ENCODE results near the gene CAMK2G.

Gene CAMK2G

DNA sequence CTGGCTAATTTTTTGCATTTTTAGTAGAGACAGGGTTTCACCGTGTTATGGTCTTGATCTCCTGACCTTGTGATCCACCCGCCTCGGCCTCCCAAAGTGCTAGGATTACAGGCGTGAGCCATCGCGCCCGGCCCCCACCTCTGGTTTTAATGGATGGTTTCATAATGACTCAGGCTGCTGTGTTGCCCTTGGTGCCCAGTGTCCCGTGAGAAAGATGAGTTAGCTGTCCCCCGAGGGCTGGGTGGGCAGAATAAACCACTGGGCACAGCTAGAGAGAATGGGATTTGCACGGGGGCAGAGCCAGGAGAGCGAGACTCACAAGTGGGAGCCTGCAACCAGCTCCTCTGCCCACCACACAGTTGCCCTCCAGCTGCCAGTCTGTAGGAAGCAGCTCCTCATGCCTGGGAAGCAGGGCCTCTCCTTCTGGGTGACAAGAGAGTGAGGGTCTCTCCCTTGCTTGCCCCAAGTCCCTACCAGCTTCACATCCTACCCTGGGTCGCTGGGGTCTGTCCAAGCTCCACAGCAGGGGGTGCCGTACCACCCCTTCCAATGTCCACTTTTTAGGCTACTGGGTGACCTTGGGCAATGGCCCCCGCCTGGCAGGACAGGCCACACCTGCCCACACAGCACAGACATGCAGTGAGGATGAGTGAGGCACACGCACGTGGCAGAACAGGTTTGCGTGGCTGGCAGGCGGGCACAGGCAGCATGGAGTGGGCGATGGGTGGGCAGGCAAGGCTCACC, 46.8 kb downstream of the CAMK2G start:
- H3K4me3 ChIP-seq (ENCODE audit: low read length): no peak overlapping the region
- TF ChIP-seq, protein P1, sequence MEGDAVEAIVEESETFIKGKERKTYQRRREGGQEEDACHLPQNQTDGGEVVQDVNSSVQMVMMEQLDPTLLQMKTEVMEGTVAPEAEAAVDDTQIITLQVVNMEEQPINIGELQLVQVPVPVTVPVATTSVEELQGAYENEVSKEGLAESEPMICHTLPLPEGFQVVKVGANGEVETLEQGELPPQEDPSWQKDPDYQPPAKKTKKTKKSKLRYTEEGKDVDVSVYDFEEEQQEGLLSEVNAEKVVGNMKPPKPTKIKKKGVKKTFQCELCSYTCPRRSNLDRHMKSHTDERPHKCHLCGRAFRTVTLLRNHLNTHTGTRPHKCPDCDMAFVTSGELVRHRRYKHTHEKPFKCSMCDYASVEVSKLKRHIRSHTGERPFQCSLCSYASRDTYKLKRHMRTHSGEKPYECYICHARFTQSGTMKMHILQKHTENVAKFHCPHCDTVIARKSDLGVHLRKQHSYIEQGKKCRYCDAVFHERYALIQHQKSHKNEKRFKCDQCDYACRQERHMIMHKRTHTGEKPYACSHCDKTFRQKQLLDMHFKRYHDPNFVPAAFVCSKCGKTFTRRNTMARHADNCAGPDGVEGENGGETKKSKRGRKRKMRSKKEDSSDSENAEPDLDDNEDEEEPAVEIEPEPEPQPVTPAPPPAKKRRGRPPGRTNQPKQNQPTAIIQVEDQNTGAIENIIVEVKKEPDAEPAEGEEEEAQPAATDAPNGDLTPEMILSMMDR (IDR thresholded peaks at IDR 0.05; ENCODE audit: insufficient read depth, low read depth, low read length, missing control alignments): no peak
- peak; percentile 90 for DNase-seq (ENCODE audit: low read depth)

DNA sequence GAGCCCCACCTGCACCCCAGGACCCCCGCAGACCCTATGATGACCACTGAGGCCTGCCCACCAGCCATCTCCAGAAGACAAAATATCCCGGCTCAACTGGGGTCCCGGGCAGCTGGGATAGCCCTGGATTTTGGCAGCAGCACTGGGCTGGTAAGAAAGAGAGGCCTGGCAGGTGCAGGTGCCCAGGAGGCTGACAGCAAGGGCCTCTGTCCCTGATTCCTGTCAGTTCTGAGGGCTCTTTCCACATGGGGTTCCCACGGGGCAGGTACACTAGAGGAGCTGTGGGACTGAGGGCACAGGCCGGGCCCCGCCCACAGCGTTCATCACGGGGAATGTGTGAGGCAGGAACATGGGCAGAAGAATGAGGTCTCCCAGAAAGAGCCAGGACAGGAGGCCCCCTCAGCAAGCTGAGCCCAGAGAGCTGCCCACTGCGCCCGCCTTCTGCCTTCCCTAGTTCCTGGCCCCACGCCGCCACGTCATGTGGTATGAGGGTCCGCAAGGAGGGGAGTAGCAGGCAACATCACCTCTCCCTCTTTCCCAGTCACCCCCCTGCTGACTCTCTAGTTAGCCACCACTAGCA, 50.1 kb downstream of the CAMK2G start:
- H3K4me3 ChIP-seq (ENCODE audit: low read length): no peak overlapping the region
- TF ChIP-seq, protein P1 (IDR thresholded peaks at IDR 0.05; ENCODE audit: insufficient read depth, low read depth, low read length, missing control alignments): no peak
- DNase-seq (ENCODE audit: low read depth): no peak

DNA sequence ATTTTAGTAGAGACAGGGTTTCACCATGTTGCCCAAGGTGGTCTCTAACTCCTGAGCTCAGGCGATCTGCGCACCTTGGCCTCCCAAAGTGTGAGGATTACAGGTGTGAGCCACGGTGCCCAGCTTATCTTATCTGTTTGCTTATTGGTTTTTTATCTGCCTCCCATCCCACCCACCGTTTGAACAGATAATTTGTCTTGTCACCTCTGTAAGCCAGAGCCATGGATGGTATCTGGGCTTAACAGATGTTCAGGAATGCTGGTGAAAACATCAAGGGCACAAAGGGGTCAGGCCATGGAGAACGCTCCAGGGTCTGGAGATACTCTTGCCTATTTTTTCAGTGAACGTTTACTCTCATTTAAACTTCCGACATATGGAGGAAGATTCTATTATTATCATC, 51.0 kb downstream of the CAMK2G start:
- no peak overlapping the region for H3K4me3 ChIP-seq (ENCODE audit: low read length)
- TF ChIP-seq, protein P1 (IDR thresholded peaks at IDR 0.05; ENCODE audit: insufficient read depth, low read depth, low read length, missing control alignments): no peak
- DNase-seq (ENCODE audit: low read depth): no peak

DNA sequence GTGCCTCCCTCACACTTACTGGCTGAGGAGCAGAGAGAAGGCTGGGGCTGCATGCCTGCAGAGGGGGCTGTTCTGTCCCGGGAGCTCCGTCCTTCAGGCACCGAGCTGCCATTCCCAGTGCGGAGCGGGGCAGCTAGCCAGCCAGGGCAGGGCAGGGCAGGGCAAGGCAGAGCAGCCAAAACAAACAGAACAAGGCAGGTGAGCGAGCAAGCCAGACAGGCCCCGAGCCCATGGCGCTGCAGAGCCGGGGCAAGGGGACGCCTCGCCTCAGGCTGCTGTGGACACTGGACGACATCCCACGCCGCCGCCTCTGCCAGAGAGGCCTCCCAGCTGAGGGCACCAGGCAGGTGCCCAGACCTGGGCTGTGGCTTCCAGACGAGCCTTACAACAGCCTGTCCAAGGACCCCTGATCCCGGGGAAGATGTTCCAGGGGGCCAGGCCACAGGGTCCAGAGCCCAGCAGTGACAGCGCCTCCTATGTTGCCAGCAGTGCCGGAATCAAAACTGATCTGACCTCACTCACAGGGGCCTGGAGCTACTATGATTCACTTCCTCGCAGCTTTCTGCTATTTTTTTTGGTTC, 54.8 kb downstream of the CAMK2G start:
- peak; percentile 43 for DNase-seq (ENCODE audit: low read depth)
- TF ChIP-seq, protein P1 (IDR thresholded peaks at IDR 0.05; ENCODE audit: insufficient read depth, low read depth, low read length, missing control alignments): peak; percentile 5
- no peak overlapping the region for H3K4me3 ChIP-seq (ENCODE audit: low read length)

DNA sequence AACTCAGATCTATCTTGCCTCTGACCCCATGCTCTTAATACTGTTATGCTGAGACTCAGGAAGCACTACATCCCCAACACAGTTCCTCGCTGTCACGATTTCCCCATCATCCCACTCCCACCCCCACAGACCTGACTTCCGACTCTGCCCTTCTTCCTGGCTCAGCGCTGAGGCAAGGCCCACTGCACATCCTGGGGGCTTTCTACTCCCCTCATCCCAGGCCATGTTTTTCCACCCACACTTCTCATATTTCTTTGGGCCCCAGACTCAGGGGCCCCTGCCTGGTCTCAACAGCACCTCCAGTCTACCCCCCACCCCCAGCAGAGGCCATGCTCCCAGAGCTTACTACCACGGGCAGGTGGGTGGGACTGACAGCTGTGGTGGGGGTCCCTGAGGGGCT, 55.3 kb downstream of the CAMK2G start:
- TF ChIP-seq, protein P1 (IDR thresholded peaks at IDR 0.05; ENCODE audit: insufficient read depth, low read depth, low read length, missing control alignments): no peak
- no peak for DNase-seq (ENCODE audit: low read depth)
- H3K4me3 ChIP-seq (ENCODE audit: low read length): no peak overlapping the region

DNA sequence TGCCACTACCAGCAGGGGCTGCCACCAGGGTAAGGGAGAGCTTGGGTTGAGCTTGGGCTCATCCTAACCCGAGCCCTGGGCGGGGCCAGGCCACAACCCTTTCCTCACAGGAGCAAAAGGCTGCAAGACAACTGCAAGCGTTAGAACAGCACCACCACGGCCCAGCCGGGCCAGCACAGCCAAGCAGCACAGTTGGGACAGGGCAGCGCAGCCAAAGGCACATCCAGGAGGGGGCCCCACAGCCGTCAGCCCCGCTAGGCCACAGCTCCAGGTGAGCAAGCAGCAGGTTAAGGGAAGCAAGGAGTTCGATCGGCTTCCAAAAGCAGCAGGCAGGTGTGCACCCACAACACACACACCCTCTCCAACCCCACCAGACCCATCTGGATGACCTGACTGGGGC, 56.0 kb downstream of the CAMK2G start:
- no peak for DNase-seq (ENCODE audit: low read depth)
- no peak overlapping the region for H3K4me3 ChIP-seq (ENCODE audit: low read length)
- TF ChIP-seq, protein P1 (IDR thresholded peaks at IDR 0.05; ENCODE audit: insufficient read depth, low read depth, low read length, missing control alignments): no peak
